OCI-LY7 (cell line): Measurements from ENCODE around the gene SMAD1. TPM values are rescaled to one million over a fixed set of nuclear protein-coding genes. Genes with fewer than 3 reads are reported as not detected.
A peak's percentile ranks its signal among the peaks of the same experiment; 100 is the strongest.

Experiments
- BruUV-seq: library from RNA; stranded (reverse); fragments of 400-500 nt; replicated peaks from 2 replicates; lab custom pipeline; 2021; lab: Mats Ljungman, UMichigan
- CTCF ChIA-PET: fragments of 300-600 bp; sonication (Branson Sonifier 250); formaldehyde crosslinking; loops from one replicate; lab custom pipeline; 2022; ENCODE audit warnings: antibody characterized with exemption; ENCODE audit not compliant: unreplicated experiment; lab: Charles Lee
- POLR2A ChIA-PET: fragments of 300-600 bp; sonication (Branson Sonifier 250); formaldehyde crosslinking; loops from one replicate; lab custom pipeline; 2022; ENCODE audit warnings: antibody characterized with exemption; lab: Charles Lee
- DNase-seq: peaks from one replicate; pipeline ENCODE4 v3.0.0-alpha.2; 2015; ENCODE audit warnings: low spot score
- H2AFZ ChIP-seq: fragments of 200-600 bp; sonication (generic), shearing (Covaris generic); 2 replicates; pipeline ENCODE4 v1.6.1; 2014; ENCODE audit warnings: mild to moderate bottlenecking, antibody characterized with exemption, low read length, moderate library complexity
- H3K27ac ChIP-seq: fragments of 200-600 bp; sonication (generic); 2 replicates; pipeline ENCODE4 v1.5.1; 2014; ENCODE audit warnings: mixed run types, low read depth, mild to moderate bottlenecking, moderate library complexity, low read length, inconsistent platforms; ENCODE audit not compliant: poor library complexity, severe bottlenecking
- H3K36me3 ChIP-seq: fragments of 200-600 bp; sonication (generic); 2 replicates; pipeline ENCODE4 v1.6.1; 2014; ENCODE audit warnings: mild to moderate bottlenecking, antibody characterized with exemption, low read length, moderate library complexity, mixed read lengths; ENCODE audit not compliant: insufficient read depth
- H3K4me1 ChIP-seq: fragments of 200-600 bp; sonication (generic); 2 replicates; pipeline ENCODE4 v1.5.1; 2014; ENCODE audit warnings: mild to moderate bottlenecking, low read length; ENCODE audit not compliant: insufficient read depth, poor library complexity, severe bottlenecking
- H3K4me2 ChIP-seq: fragments of 200-600 bp; sonication (generic); 2 replicates; pipeline ENCODE4 v1.6.1; 2014; ENCODE audit warnings: mild to moderate bottlenecking, low read length
- H3K4me3 ChIP-seq: fragments of 200-600 bp; sonication (generic); 2 replicates; pipeline ENCODE4 v1.5.1; 2014; ENCODE audit warnings: mild to moderate bottlenecking, low read depth, low read length; ENCODE audit not compliant: poor library complexity, severe bottlenecking
- H3K79me2 ChIP-seq: fragments of 200-600 bp; sonication (generic); 2 replicates; pipeline ENCODE4 v1.6.1; 2016; ENCODE audit warnings: low read depth, mild to moderate bottlenecking, low read length, moderate library complexity, mixed read lengths; ENCODE audit not compliant: insufficient read depth
- H3K9me2 ChIP-seq: fragments of 200-600 bp; sonication (generic); 2 replicates; pipeline ENCODE4 v1.6.1; 2016; ENCODE audit warnings: mild to moderate bottlenecking, low read length, mixed read lengths; ENCODE audit not compliant: insufficient read depth
- H3K9me3 ChIP-seq: fragments of 200-600 bp; sonication (generic); 2 replicates; pipeline ENCODE4 v1.6.1; 2014; ENCODE audit warnings: mild to moderate bottlenecking, mixed run types, low read length, mixed read lengths
- H4K20me1 ChIP-seq: fragments of 200-600 bp; sonication (generic); 2 replicates; pipeline ENCODE4 v1.6.1; 2014; ENCODE audit warnings: mild to moderate bottlenecking, antibody characterized with exemption, low read length, moderate library complexity, mixed read lengths; ENCODE audit not compliant: insufficient read depth
- EZH2phosphoT487 ChIP-seq: fragments of 200-600 bp; sonication (generic); IDR thresholded peaks from 2 replicates; pipeline ENCODE4 v1.6.1; 2018; ENCODE audit warnings: low read depth, borderline replicate concordance, mild to moderate bottlenecking, mixed run types, antibody characterized with exemption, low read length, moderate library complexity, mixed read lengths
- intact Hi-C: fragments of 100-400 bp; cut with micrococcal nuclease; formaldehyde crosslinking; loops from one replicate; pipeline ENCODE4 v1.10.0; 2022; ENCODE audit not compliant: unreplicated experiment
- total RNA-seq, 2 experiments: library from RNA; depleted of rRNA in 1 of 2; stranded (reverse); fragments of >200 nt in 1 of 2; shearing (Covaris generic) in 1 of 2; gene quantifications; 2 replicates each; pipeline ENCODE4 v1.2.3, GENCODE V29; 2014 to 2022
- TF ChIP-seq, protein P1 (sequence below): fragments of 200-600 bp; sonication (generic); conservative IDR thresholded peaks from 2 replicates; pipeline ENCODE4 v1.5.1; 2014; ENCODE audit warnings: mild to moderate bottlenecking, antibody characterized with exemption, low read length, moderate library complexity, mixed read lengths

Gene SMAD1
- total RNA-seq, 2 experiments from 2014 or later: 39.9 to 60.9 TPM

- peaks cover 35% of the 10 kb centered on the region for H3K36me3 ChIP-seq
- H4K20me1 ChIP-seq: no peaks in the 10 kb centered on the region
- H3K9me3 ChIP-seq: no peaks in the 10 kb centered on the region
- H3K4me1 ChIP-seq: peaks cover 90% of the 10 kb centered on the region
- CTCF ChIA-PET: interaction anchor here (1.0 kb wide), 1 partner anchor 8 kb away, joined by 3 read pairs; no protein-coding TSS in a partner anchor
- no peak overlapping the region for H3K4me3 ChIP-seq
- BruUV-seq: no TSS peak
- H3K4me2 ChIP-seq: peak overlapping the region; percentile 4; the same call in 1 of the 2 replicates
- no peaks in the 10 kb centered on the region for H3K9me2 ChIP-seq
- H3K79me2 ChIP-seq: peaks cover 98% of the 10 kb centered on the region
- intact Hi-C loops: no loop called here
- POLR2A ChIA-PET: interaction anchor here (0.5 to 3.4 kb wide), 9 partner anchors 14 to 349 kb away, joined by 3 to 12 read pairs (median 4); no protein-coding TSS in a partner anchor
- H3K27ac ChIP-seq: no peak overlapping the region
- no peak for TF ChIP-seq EZH2phosphoT487
- TF ChIP-seq, protein P1, sequence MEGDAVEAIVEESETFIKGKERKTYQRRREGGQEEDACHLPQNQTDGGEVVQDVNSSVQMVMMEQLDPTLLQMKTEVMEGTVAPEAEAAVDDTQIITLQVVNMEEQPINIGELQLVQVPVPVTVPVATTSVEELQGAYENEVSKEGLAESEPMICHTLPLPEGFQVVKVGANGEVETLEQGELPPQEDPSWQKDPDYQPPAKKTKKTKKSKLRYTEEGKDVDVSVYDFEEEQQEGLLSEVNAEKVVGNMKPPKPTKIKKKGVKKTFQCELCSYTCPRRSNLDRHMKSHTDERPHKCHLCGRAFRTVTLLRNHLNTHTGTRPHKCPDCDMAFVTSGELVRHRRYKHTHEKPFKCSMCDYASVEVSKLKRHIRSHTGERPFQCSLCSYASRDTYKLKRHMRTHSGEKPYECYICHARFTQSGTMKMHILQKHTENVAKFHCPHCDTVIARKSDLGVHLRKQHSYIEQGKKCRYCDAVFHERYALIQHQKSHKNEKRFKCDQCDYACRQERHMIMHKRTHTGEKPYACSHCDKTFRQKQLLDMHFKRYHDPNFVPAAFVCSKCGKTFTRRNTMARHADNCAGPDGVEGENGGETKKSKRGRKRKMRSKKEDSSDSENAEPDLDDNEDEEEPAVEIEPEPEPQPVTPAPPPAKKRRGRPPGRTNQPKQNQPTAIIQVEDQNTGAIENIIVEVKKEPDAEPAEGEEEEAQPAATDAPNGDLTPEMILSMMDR: no peak
- H2AFZ ChIP-seq: no peak overlapping the region
- no peak for DNase-seq
Measured at GRCh38 chr4:145527773-145528172, 46.1 kb downstream of the SMAD1 start.

- no peak overlapping the region for H3K4me3 ChIP-seq
- intact Hi-C loops: no loop called here
- peaks cover 81% of the 10 kb centered on the region for H3K4me1 ChIP-seq
- ChIA-PET POLR2A (interaction anchor here (0.8 to 2.1 kb wide), 6 partner anchors 11 to 46 kb away, joined by 3 to 10 read pairs (median 4); no protein-coding TSS in a partner anchor), CTCF (interaction anchor here (1.0 kb wide), 1 partner anchor 9 kb away, joined by 3 read pairs; no protein-coding TSS in a partner anchor)
- H3K36me3 ChIP-seq: peaks cover 42% of the 10 kb centered on the region
- H3K79me2 ChIP-seq: peaks cover 93% of the 10 kb centered on the region
- H3K27ac ChIP-seq: no peak overlapping the region
- no TSS peak for BruUV-seq
- H3K9me2 ChIP-seq: no peaks in the 10 kb centered on the region
- TF ChIP-seq, protein P1: no peak
- TF ChIP-seq EZH2phosphoT487: no peak
- H4K20me1 ChIP-seq: no peaks in the 10 kb centered on the region
- H3K4me2 ChIP-seq: peak overlapping the region; percentile 54; the same call in 1 of the 2 replicates
- DNase-seq: no peak
- H2AFZ ChIP-seq: no peak overlapping the region
- no peaks in the 10 kb centered on the region for H3K9me3 ChIP-seq
Measured at GRCh38 chr4:145528601-145529000, 46.9 kb downstream of the SMAD1 start.

- Histone ChIP-seq H3K4me3 (no peak overlapping the region), H3K4me2 (peak overlapping the region; percentile 54; the same call in 1 of the 2 replicates), H3K27ac (peak overlapping the region; percentile 8), H4K20me1 (no peaks in the 10 kb centered on the region), H3K36me3 (peaks cover 56% of the 10 kb centered on the region), H3K79me2 (peaks cover 90% of the 10 kb centered on the region), H3K4me1 (peaks cover 65% of the 10 kb centered on the region), H3K9me2 (no peaks in the 10 kb centered on the region), H2AFZ (no peak overlapping the region), H3K9me3 (no peaks in the 10 kb centered on the region)
- TF ChIP-seq, protein P1: no peak
- no peak for TF ChIP-seq EZH2phosphoT487
- no TSS peak for BruUV-seq
- no peak for DNase-seq
- ChIA-PET CTCF (interaction anchor here (1.5 kb wide), 1 partner anchor 296 kb away, joined by 3 read pairs; no protein-coding TSS in a partner anchor), POLR2A (no interaction called here)
- intact Hi-C loops: no loop called here
Measured at GRCh38 chr4:145530189-145530588, 48.5 kb downstream of the SMAD1 start.
